SK-N-DZ (cell line): ENCODE results near the gene TAS1R1.
A peak's percentile ranks its signal among the peaks of the same experiment; 100 is the strongest.
"Not testable (repeated sequence)": the region's sequence is repeated elsewhere in the genome, so short reads cannot be mapped to it uniquely, and the experiment has no call there.

Source experiments
- DNase-seq: peaks from one replicate; pipeline ENCODE4 v3.0.0-alpha.2; 2015; ENCODE audit warnings: low spot score

Gene TAS1R1

GRCh38 chr1:6519935-6520671 lies 35.0 kb upstream of the TAS1R1 start:
- no peak for DNase-seq

DNA sequence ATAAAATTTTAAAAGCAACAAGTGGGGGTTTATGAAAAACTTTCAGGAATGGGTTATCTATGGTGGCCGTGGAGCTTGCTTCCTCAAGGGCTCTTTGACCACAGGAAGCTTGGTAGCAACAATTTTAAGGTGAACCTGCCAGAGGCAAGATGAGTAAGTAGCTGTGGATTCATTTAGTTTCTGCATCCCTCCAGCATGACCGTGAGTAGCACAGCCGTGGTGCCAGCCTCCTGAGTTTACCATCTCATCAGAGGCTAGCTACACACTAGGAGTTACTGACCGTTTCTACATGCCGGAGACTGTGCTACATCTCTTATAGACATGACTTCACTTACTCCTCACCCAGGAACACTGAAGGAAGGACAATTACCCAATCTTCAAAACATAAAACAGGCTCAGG lies 33.6 kb upstream of the TAS1R1 start:
- DNase-seq: no peak

DNA sequence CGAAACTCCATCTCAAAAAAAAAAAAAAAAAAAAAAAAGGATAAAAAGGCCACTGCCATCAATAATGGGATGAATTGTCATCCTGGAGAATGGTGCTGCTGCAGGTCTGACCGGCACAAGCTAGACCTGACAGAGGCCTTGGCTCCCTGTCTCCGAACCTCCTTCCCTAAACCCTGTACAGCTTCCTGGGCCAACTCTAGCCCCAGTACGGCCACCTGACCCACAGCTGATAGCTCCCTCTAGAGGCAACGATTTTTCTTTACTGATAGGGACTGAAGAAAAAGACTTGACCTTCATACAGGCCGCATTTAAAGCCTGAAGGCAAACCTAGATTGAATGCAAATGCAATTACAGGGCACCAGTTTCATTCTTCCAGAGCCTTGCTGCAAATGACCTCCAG lies 31.5 kb upstream of the TAS1R1 start:
- no peak for DNase-seq

- DNase-seq: no peak
Measured at GRCh38 chr1:6526316-6526715, 28.8 kb upstream of the TAS1R1 start.

DNA sequence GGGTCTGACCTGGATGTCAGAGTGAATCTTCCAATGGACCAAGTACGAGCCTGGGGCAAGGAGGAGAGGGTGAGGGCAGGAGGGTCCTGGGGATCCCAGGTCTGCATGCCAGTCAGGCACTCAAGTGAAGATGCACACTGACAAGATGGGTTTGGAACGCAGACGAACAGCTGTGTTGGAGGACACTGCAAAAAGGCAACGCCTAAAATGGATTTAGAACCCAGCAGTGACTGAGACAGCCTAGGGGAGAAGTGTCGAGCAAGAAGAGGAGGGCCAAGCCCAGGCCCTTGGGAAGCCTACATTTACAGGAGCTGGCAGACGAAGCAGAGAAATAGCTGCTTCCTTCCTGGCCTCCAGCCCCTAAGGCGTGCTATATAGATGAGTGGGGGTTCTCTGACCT lies 26.6 kb upstream of the TAS1R1 start:
- no peak for DNase-seq

GRCh38 chr1:6530504-6531160 lies 24.5 kb upstream of the TAS1R1 start:
- DNase-seq: no peak

- DNase-seq: no peak
Measured at GRCh38 chr1:6531996-6532395, 23.1 kb upstream of the TAS1R1 start.

DNA sequence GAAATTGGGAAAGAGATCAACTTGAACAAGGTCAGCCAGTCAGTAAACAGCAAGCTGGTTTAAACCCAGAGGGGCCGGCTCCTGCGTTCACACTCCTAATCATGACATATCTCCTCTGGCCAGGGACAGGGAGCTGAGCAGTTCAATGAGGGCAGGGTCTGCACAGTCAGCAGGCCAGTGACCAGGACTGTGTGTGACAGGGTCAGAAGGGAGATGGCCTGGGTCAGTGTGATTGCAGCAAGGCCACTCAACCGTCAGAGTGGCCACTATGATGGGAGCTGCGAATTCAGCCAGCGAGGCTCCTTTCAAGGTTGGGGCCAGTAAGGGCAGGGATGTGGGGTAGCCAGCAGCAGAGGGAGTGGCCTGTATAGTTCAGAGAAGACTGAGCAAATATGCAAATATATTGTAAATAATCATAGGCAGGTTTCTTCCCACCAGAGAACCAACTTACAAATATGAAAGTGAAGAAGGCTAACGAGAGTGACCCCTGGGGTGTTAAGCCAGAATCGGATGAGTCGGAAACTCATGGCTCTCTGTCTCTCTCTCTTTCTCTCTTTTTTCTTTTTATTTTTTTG lies 20.8 kb upstream of the TAS1R1 start:
- DNase-seq: no peak

- no peak for DNase-seq
Measured at GRCh38 chr1:6535214-6535613, 19.9 kb upstream of the TAS1R1 start.

DNA sequence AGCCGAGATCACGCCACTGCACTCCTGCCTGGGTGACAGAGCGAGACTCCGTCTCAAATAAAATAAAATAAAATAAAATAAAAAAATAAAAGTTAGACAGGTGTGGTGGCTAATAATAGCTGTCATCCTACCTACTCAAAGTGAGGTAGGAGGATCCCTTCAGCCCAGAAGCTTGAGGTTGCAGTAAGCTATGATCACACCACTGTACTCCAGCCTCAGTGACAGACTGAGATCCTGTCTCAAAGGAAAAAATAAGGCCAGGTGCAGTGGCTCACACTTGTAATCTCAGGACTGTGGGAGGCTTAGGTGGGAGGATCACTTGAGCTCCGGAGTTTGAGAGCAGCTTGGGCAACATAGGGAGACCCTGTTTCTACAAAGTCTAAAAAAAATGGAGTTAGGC lies 18.8 kb upstream of the TAS1R1 start:
- no peak for DNase-seq

GRCh38 chr1:6538956-6539355 lies 16.2 kb upstream of the TAS1R1 start:
- no peak for DNase-seq

DNA sequence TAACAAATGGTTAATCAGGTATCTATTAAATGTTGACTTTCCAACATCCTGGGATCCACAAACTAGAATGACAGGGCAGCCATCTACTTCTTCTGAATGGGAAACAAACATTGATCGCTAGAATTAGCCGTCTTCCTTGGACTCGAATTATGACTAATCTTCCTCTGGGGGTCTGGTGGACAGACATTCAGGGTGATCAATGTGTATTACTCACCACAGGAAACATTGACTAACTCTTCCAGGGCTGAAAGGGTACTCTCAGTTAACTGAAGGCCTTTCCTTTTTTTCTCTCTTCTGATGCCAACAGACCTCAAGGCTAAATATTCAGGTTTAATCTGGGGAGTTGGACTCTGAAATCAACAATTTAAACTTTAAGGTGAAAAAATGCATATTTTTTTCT lies 10.3 kb upstream of the TAS1R1 start:
- no peak for DNase-seq

DNA sequence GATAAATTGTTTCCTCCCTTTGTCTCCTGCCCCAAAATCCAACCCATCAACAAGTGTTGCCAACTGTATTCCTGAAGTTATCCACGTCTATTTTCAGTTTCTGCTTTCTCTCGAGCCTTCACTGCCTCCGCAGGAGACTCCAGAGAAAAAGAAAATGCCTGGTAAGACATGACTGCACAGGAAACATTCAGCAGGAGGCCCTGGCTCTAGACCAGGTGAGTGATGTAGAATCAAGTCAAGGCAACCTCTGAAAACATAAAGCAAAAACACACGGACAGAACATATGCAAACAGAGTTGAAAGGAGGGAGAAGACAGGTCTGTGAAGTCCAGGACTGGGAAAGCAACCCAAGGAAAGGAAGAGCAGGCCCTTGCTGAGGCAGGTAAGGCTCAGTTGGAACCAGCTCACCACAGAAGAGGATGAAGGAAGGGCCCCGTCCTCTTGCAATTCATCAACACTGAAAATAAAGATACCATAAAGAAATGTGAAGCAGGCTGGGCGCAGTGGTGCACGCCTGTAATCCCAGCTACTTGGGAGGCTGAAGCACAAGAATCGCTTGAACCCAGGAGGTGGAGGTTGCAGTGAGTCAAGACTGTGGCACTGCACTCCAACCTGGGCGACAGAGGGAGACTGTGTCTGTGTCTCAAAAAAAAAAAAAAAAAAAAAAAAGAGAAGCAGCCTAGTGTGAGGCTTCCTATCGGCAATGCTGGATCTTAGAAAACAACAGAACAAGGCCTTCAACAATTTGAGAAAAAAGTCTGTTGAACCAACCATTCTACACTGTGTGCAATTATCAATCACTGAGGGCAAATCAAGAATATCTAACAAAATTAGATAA lies 9.6 kb upstream of the TAS1R1 start:
- DNase-seq: no peak

DNA sequence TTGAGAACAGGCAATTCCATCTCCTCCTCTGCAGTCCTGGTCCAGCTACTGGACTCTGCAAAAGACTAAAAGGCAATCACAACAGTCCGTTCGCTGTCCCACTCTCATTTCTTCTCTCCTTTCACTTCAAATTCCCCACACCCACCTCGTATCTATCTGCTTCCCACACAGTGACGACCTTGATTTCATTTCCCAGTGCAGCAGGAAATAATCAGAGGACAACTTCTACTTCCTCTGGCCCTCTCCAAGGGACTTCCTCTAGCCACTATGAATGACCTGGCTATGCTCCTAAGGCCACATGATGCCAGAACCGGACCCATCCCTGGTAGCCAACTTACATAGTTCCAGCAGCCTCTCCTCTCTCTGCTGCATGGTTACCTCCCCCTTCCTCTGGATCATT lies 8.8 kb upstream of the TAS1R1 start:
- no peak for DNase-seq

DNA sequence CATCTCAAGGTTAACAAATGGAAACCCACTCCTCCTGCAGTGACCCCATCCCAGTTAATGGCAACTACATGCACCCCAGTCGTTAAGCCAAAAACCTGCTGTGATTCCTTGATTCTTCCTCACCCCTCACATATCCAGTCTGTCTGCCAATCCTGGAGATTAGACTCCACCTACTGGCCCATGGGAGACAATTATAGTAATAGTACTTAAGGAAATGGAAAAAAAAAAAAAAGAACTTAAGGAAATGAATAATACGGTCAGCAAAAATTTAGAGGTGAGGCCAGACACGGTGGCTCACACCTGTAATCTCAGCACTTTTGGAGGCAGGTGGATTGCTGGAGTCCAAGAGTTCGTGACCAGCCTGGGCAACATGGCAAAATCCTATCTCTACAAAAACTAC lies 7.8 kb upstream of the TAS1R1 start:
- DNase-seq: no peak

- peak; percentile 84 for DNase-seq
Measured at GRCh38 chr1:6554031-6554906, 838 bp upstream of the TAS1R1 start, which contains the start of gene NOL9. Gene NOL9, minus strand, starts transcription at chr1:6554513. Its CDS starts 11 bp downstream, at chr1:6554502.

DNA sequence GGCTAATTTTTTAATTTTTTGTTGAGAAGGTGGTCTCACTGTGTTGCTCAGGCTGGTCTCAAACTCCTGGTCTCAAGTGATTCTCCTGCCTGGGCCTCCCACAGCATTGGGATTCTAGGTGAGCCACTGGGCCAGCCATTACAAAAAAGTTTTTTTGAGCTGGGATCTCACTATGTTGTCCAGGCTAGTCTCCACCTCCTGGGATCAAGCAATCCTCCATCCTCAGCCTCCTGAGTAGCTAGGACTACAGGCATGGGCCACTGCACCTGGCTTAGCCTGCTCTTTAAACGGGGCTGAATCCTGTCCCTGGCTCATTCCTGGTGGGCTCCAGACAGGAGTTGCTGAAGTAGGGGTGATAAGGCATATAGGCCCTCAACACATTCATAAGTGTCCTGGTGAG lies 2.5 kb downstream of the TAS1R1 start:
- no peak for DNase-seq

DNA sequence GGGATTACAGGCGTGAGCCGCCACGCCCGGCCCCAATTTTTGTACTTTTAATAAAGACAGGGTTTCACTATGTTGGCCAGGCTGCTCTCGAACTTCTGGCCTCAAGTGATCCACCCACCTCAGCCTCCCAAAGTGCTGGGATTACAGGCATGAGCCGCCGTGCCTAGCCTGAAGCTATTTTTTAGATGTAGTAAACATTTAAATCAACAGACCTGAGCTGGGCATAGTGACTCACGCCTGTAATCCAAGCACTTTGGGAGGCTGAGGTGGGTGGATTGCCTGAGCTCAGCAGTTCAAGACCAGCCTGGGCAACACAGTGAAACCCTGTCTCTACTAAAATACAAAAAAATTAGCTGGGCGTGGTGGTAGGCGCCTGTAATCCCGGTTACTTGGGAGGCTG lies 4.1 kb downstream of the TAS1R1 start:
- not testable (repeated sequence) for DNase-seq

GRCh38 chr1:6560267-6560666 lies 5.2 kb downstream of the TAS1R1 start:
- DNase-seq: no peak

DNA sequence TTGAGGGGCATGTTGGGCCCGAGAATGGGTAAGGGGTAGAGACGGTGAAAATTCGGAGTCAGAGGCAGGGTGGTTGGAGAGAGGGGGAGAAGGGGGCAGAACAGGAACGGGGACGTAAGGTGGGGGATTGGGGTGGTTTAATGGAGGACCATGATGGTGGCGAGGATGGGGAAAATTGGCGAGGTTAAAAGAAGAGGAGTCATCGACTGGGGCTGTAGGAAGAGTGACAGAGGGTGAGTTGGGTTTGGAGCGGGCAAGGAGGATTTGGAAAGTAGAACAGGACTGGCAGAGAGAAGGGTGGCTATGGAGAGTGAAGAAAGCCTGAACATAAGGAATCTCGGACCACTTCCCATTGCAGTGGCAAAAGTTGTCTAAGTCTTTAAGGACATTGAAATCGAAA lies 13.9 kb downstream of the TAS1R1 start:
- DNase-seq: no peak

GRCh38 chr1:6570100-6570499 lies 15.0 kb downstream of the TAS1R1 start:
- no peak for DNase-seq
